Breast epithelium (tissue), 3 donors: Measurements from ENCODE around the gene GNAI2.

Experiments used
- CTCF ChIP-seq, 3 donors: fragments of 450-650 bp; IDR thresholded peaks; one replicate each; pipeline ENCODE4 v1.5.1; 2016 to 2017; ENCODE audit warnings: antibody characterized with exemption in 3 of 3, mild to moderate bottlenecking in 3 of 3, moderate library complexity in 3 of 3
- POLR2AphosphoS5 ChIP-seq, 3 donors: sonication (generic); formaldehyde crosslinking; IDR thresholded peaks; one replicate each; pipeline ENCODE4 v1.6.1; 2017; ENCODE audit warnings: antibody characterized with exemption in 3 of 3

DNA sequence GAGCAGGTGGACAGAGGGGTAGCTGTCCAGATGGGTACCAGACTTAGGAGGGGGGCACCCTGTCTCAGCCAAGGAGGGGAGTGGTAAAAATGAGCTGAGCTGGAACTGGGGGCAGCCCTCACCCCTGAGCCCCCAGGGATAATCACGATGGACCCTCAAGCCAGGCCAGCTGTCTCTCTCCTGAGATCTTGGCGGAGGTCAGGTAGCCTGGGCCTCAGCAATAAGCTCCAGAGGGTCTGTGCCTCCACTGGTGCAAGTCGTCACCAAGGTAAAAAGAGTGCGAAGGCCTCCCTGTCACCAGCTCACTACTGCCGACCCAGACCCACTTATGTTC, 25.9 kb upstream of the GNAI2 start:
- TF ChIP-seq CTCF (IDR thresholded peaks at IDR 0.05) (no peak), POLR2AphosphoS5 (IDR thresholded peaks at IDR 0.05) (no peak)
